ENCODE measurements around the gene CDIP1. TPM values are rescaled to one million over a fixed set of nuclear protein-coding genes. Genes with fewer than 3 reads are reported as not detected.
A peak's percentile ranks its signal among the peaks of the same experiment; 100 is the strongest.

Gene CDIP1
- total RNA-seq, 2 experiments from 2014 or later = 33.0 to 33.3 TPM

- H3K36me3 Mint-ChIP-seq = peaks cover 24% of the 10 kb centered on the region
- peaks cover 17% of the 10 kb centered on the region for H3K4me1 Mint-ChIP-seq
- no peak overlapping the region for H3K4me3 Mint-ChIP-seq
- no peak overlapping the region for H3K27ac Mint-ChIP-seq
- no peak for DNase-seq
- no peaks in the 10 kb centered on the region for H3K9me3 Mint-ChIP-seq
- no peaks in the 10 kb centered on the region for H3K27me3 Mint-ChIP-seq
Measured at GRCh38 chr16:4468972-4469371, 69.6 kb downstream of the CDIP1 start.

GRCh38 chr16:4467916-4468315 is 70.7 kb downstream of the CDIP1 start:
- H3K36me3 Mint-ChIP-seq = peaks cover 21% of the 10 kb centered on the region
- H3K27ac Mint-ChIP-seq = no peak overlapping the region
- H3K27me3 Mint-ChIP-seq = no peaks in the 10 kb centered on the region
- no peaks in the 10 kb centered on the region for H3K9me3 Mint-ChIP-seq
- H3K4me3 Mint-ChIP-seq = no peak overlapping the region
- DNase-seq = no peak
- H3K4me1 Mint-ChIP-seq = peaks cover 14% of the 10 kb centered on the region

GRCh38 chr16:4465977-4466779 is 72.4 kb downstream of the CDIP1 start:
- DNase-seq = peak; percentile 30
- no peak overlapping the region for H3K4me3 Mint-ChIP-seq
- H3K27me3 Mint-ChIP-seq = no peaks in the 10 kb centered on the region
- H3K36me3 Mint-ChIP-seq = peaks cover 12% of the 10 kb centered on the region
- H3K27ac Mint-ChIP-seq = peak overlapping the region; percentile 65
- H3K4me1 Mint-ChIP-seq = peaks cover 7% of the 10 kb centered on the region
- H3K9me3 Mint-ChIP-seq = no peaks in the 10 kb centered on the region

GRCh38 chr16:4463522-4464163 is 74.9 kb downstream of the CDIP1 start:
- no peak overlapping the region for H3K4me3 Mint-ChIP-seq
- H3K27ac Mint-ChIP-seq = peak overlapping the region; percentile 20
- H3K9me3 Mint-ChIP-seq = no peaks in the 10 kb centered on the region
- peaks cover 9% of the 10 kb centered on the region for H3K4me1 Mint-ChIP-seq
- no peaks in the 10 kb centered on the region for H3K27me3 Mint-ChIP-seq
- no peak for DNase-seq
- H3K36me3 Mint-ChIP-seq = peaks cover 23% of the 10 kb centered on the region

- peaks cover 22% of the 10 kb centered on the region for H3K36me3 Mint-ChIP-seq
- peak overlapping the region; percentile 66 for H3K27ac Mint-ChIP-seq
- H3K4me3 Mint-ChIP-seq = no peak overlapping the region
- peaks cover 9% of the 10 kb centered on the region for H3K4me1 Mint-ChIP-seq
- no peaks in the 10 kb centered on the region for H3K9me3 Mint-ChIP-seq
- no peak for DNase-seq
- no peaks in the 10 kb centered on the region for H3K27me3 Mint-ChIP-seq
Measured at GRCh38 chr16:4461250-4462085, 77.1 kb downstream of the CDIP1 start.

GRCh38 chr16:4460936-4461249 is 77.7 kb downstream of the CDIP1 start:
- Mint-ChIP-seq H3K9me3 (no peaks in the 10 kb centered on the region), H3K27me3 (no peaks in the 10 kb centered on the region), H3K27ac (peak overlapping the region; percentile 66), H3K36me3 (peaks cover 18% of the 10 kb centered on the region), H3K4me3 (no peak overlapping the region), H3K4me1 (peaks cover 4% of the 10 kb centered on the region)
- no peak for DNase-seq

Other genes with a start within 250 kb of the CDIP1 start
- gene GLIS2, start 222.7 kb downstream of the CDIP1 start, total RNA-seq = under 1 TPM; 0.08 to 0.16 TPM
- gene PAM16, start 187.5 kb downstream of the CDIP1 start, total RNA-seq = 10 to 100 TPM; 73.0 to 73.9 TPM
- gene VASN, start 166.9 kb downstream of the CDIP1 start, total RNA-seq = under 1 TPM in 1 of 2 experiments, not detected in 1; 0.08 TPM
- 10 to 100 TPM; 66.2 to 73.1 TPM for gene CORO7, start 122.2 kb downstream of the CDIP1 start, total RNA-seq
- gene DNAJA3, start 112.9 kb downstream of the CDIP1 start, total RNA-seq = 100 to 1,000 TPM; 103 to 107 TPM
- gene NMRAL1, start 64.1 kb downstream of the CDIP1 start, total RNA-seq = 10 to 100 TPM; 62.5 to 64.4 TPM
- 10 to 100 TPM; 84.4 to 88.4 TPM for gene HMOX2, start 62.4 kb downstream of the CDIP1 start, total RNA-seq
- gene C16orf96, start 17.6 kb upstream of the CDIP1 start, total RNA-seq = under 1 TPM; 0.08 to 0.20 TPM
- gene UBALD1, start 76.1 kb upstream of the CDIP1 start, total RNA-seq = 10 to 100 TPM; 21.3 to 25.4 TPM
- gene MGRN1, start 86.1 kb upstream of the CDIP1 start, total RNA-seq = 10 to 100 TPM; 63.7 to 64.3 TPM
- gene NUDT16L1, start 154.8 kb upstream of the CDIP1 start, total RNA-seq = 10 to 100 TPM; 26.5 to 29.1 TPM
- gene ANKS3, start 195.5 kb upstream of the CDIP1 start, total RNA-seq = 10 to 100 TPM; 12.1 to 16.1 TPM
- gene DNAAF8, start 195.8 kb upstream of the CDIP1 start, total RNA-seq = under 1 TPM; 0.10 to 0.62 TPM
- 1 to 10 TPM; 7.5 to 9.3 TPM for gene ZNF500, start 228.4 kb upstream of the CDIP1 start, total RNA-seq
- not detected for gene SEPTIN12, start 249.6 kb upstream of the CDIP1 start, total RNA-seq

Data from activated naive CD8-positive, alpha-beta T cell treated with anti-CD3 and anti-CD28 coated beads for 36 hours (primary cell).